UCSD-AML1 (cell line): ENCODE results near the gene ACSM6.
A peak's percentile ranks its signal among the peaks of the same experiment; 100 is the strongest.
"Not testable (repeated sequence)": the region's sequence is repeated elsewhere in the genome, so short reads cannot be mapped to it uniquely, and the experiment has no call there.

Source experiments
- DNase-seq: peaks from one replicate; lab custom pipeline; 2025; ENCODE audit not compliant: unreplicated experiment; lab: John Stamatoyannopoulos, UW

Gene ACSM6, protein sequence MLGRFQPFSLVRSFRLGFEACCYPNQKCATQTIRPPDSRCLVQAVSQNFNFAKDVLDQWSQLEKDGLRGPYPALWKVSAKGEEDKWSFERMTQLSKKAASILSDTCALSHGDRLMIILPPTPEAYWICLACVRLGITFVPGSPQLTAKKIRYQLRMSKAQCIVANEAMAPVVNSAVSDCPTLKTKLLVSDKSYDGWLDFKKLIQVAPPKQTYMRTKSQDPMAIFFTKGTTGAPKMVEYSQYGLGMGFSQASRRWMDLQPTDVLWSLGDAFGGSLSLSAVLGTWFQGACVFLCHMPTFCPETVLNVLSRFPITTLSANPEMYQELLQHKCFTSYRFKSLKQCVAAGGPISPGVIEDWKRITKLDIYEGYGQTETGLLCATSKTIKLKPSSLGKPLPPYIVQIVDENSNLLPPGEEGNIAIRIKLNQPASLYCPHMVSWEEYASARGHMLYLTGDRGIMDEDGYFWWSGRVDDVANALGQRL

GRCh38 chr10:95193944-95194343, at the start of gene ACSM6:
Gene ACSM6, plus strand, starts transcription at chr10:95194238. Its CDS starts 248 bp downstream, at chr10:95194486.
- DNase-seq: no peak

DNA sequence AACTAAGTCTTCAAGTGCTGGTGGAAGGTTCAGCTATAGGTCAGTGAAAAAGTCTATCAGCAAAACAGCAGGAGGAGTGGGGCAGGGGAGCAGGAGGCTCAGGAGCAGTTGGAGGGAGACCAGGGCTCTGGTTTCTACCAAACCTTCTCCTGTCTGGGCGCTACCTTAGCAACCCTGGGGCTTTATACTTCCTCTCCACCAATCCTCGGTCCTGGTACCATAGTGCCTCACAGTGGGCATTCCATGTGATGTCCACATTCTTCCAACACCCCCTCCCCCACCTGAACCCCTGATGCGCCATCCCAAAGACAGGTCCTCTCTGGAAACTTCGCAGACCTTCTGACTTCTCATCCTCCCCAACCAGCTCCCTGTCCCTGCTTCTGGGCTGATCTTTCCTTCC, 25.3 kb upstream of the ACSM6 start:
- DNase-seq: no peak

GRCh38 chr10:95169522-95169921, 24.5 kb upstream of the ACSM6 start:
- no peak for DNase-seq

DNA sequence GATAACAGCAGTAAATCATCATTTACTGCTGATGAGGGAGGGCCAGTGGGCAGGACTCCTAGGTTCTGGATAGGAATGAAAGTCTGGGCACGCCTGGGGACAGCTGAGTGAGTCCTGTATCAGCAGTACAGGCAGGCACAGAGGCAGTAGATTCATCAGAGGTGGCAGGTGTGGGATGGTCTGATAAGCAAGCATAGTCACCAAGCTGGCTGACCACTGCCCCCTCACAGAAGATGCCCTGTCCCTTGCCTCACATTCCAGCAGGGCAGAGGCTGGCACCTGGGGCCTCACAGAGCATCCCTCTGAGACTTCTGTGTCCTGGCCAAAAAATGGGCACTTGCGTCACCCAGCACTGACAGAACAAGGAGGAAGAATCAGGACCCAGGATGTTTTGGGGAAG, 23.2 kb upstream of the ACSM6 start:
- DNase-seq: no peak

GRCh38 chr10:95171336-95171735, 22.7 kb upstream of the ACSM6 start:
- DNase-seq: no peak

- DNase-seq: no peak
These were observed 21.2 kb upstream of the ACSM6 start for GRCh38 chr10:95172851-95173250.

- no peak for DNase-seq
These were observed 17.9 kb upstream of the ACSM6 start for GRCh38 chr10:95176101-95176500.

DNA sequence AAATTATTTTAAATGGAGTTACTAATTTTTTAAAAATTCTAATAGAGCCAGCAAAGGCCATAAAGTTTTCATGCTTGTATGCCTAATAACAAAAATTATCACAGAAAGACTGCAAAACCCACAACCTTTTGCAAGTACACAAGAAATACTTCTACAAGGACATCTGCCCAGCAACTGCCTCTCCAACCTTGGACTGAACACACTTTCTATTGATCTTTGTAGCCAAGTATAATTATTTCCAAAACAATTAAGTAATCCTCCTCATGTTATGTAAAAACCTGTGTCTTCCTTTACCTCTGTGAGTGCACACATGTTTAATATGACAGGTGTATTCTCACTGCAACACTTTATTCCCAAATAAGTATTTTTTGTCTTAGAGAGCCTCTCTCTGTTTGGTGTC, 16.6 kb upstream of the ACSM6 start:
- DNase-seq: no peak

DNA sequence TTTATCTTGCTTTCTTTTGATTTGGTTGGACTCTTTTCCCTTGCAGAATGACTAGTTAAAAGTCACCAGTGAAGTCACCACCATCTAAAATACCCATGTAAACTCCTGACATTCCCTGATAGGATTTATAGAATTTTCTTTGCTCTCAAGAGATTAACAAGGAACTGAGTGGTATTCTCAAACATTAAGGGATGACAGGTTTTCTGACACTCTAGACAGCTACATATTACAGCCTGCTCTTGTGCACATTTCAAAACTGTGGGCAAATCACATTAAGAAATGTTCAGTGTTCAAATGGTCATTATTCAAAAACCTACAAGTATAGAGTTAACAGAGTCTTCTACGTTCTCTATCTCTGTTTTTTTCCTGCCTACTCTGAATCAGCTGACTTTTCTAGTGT, 15.8 kb upstream of the ACSM6 start:
- no peak for DNase-seq

- no peak for DNase-seq
These were observed 15.2 kb upstream of the ACSM6 start for GRCh38 chr10:95178797-95179196.

DNA sequence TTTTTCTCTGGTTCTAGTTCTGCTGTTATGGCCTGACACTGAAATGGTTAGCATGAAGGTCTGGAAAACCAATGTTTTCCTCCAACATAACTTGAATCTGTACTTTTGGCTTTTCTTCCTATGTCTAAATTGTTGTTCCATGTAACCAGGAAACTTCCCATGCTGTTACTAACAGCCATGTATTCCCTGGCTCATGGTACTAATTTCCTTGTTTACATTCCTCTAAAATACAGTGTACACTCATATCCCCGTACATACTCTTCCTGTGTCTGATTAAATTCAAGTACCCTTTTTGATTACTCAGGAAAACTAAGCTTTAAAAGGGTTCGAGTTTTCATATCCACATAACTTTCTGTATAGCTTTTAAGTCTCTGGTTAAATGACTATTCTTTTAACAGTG, 12.3 kb upstream of the ACSM6 start:
- no peak for DNase-seq

- peak; percentile 90 for DNase-seq
These were observed 10.5 kb upstream of the ACSM6 start for GRCh38 chr10:95183271-95184230.

DNA sequence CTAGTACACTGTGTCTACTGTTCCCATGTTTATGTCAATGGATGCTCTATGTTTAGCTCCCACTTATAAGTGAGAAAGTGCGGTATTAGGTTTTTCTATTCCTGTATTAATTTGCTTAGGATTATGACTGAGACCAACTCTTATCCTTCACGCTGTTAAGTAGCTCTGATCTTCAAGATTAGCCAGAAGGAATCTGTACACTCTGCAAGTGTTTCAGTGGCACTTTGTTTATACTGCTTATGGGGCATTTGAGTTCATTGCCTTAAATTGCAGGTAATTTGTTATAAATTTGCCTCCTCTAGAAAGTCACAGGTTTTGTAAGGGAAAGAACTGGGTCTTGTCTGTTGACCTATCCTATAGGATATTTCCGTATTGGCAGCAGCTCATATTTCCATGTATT, 6.4 kb upstream of the ACSM6 start:
- no peak for DNase-seq

DNA sequence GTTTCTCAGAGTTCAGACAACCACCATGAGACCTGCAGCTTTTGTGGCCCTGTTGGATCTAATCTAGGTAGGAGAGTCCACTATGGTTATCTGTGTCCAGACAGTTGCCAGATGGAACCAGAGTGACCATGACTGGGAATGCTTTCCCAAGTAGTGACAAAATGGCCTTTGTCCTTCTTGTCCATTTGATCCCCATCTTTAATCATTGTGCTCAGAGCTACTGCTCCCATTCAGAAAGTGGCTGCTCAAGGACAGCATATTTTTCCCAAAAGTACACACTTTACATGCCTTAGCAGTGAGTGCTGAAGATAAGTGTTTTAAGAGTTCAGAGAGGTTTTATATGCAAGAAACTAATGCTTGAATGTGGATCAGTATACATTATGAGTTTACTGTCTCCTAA, 5.4 kb upstream of the ACSM6 start:
- DNase-seq: no peak

- DNase-seq: no peak
These were observed 2.0 kb downstream of the ACSM6 start for GRCh38 chr10:95196046-95196445.

DNA sequence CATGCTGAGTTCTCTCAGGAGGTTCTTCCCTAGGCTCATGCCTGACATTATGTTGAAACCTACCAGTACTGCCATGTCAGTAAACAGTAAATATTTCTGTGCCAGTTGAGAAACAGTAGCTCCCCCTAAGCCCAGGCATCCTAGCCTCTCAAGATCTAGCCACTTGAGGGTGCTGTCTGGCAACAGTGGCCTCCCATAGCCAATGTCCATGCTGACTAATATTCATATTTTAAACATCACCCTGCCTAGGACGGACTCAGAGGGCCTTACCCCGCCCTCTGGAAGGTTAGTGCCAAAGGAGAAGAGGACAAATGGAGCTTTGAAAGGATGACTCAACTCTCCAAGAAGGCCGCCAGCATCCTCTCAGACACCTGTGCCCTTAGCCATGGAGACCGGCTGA, 7.7 kb downstream of the ACSM6 start:
- no peak for DNase-seq

DNA sequence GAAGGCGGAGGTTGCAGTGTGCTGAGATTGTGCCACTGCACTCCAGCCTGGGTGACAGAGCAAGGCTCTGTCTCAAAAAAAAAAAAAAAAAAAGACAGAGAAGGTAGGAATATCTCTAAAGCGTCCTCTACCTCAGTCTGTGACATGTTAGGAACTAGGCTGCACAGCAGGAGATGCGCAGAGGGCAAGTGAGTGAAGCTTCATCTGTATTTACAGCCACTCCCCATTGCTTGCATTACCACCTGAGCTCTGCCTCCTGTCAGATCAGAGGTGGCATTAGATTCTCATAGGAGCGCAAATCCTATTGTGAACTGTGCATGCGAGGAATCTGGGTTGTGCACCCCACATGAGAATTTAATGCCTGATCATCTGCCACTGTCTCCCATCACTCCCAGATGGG, 8.8 kb downstream of the ACSM6 start:
- DNase-seq: not testable (repeated sequence)

- no peak for DNase-seq
These were observed 14.8 kb downstream of the ACSM6 start for GRCh38 chr10:95208702-95209391.

- DNase-seq: no peak
These were observed 15.6 kb downstream of the ACSM6 start for GRCh38 chr10:95209509-95210127.

DNA sequence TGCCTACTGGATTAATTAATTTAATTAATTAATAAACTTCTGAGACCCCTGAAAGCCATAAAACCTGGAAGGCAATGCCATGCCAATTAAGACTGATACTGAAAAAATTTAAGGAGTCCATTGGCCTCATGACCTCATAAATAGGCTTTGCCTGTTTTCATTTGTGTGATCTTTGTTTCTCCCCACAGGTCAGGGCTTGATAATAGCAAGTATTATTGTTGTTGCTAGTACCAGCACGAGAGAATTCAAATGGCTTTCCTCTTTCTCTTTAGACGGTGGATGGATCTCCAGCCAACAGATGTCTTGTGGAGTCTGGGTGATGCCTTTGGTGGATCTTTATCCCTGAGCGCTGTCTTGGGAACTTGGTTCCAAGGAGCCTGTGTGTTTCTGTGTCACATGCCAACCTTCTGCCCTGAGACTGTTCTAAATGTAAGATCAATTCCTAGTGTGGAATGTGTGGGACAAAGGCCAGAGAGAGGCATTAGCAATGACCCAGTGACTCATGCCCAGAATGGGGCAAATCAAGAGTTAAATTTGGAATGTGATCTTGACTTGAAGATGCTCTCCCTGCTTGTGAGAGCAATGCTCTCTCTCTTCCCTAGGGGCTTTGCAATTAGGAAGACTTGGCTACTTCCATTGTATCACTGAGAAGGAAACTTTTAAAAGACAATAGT, 17.7 kb downstream of the ACSM6 start:
- no peak for DNase-seq
